Caco-2 (cell line): ENCODE results near the gene UTP11. TPM values are rescaled to one million over a fixed set of nuclear protein-coding genes. Genes with fewer than 3 reads are reported as not detected.

Experiments used
- BruUV-seq: library from RNA; stranded (reverse); fragments of 400-500 nt; replicated peaks from 2 replicates; lab custom pipeline; 2021; lab: Mats Ljungman, UMichigan
- CTCF ChIA-PET: fragments of 300-600 bp; sonication (Branson Sonifier 250); formaldehyde crosslinking; loops from one replicate; lab custom pipeline; 2022; ENCODE audit warnings: antibody characterized with exemption; lab: Charles Lee
- POLR2A ChIA-PET: fragments of 300-600 bp; sonication (Branson Sonifier 250); formaldehyde crosslinking; loops from one replicate; lab custom pipeline; 2022; ENCODE audit warnings: antibody characterized with exemption; lab: Charles Lee
- DNase-seq, 2 experiments: peaks; one replicate each; pipeline versions ENCODE4 v3.0.0 to v3.0.0-alpha.2; 2020 to 2022
- H3K27me3 ChIP-seq: replicated peaks from 2 replicates; pipeline ENCODE4 v1.6.0; 2011; ENCODE audit warnings: low read length; ENCODE audit not compliant: control insufficient read depth, insufficient read depth
- H3K36me3 ChIP-seq: 2 replicates; pipeline ENCODE4 v1.5.1; 2011; ENCODE audit warnings: low read length; ENCODE audit not compliant: control insufficient read depth, insufficient read depth
- H3K4me1 ChIP-seq: fragments of 250-450 bp; sonication (Bioruptor Pico); 2 replicates; pipeline ENCODE4 v1.5.1; 2020; ENCODE audit warnings: mild to moderate bottlenecking
- H3K4me3 ChIP-seq: 2 replicates; pipeline ENCODE4 v1.5.1; 2011; ENCODE audit warnings: low read depth, mild to moderate bottlenecking, control low read depth, low read length
- H3K9me3 ChIP-seq: fragments of 250-450 bp; sonication (Bioruptor Pico); 2 replicates; pipeline ENCODE4 v1.5.1; 2020; ENCODE audit warnings: mild to moderate bottlenecking, moderate library complexity
- H3K27ac Mint-ChIP-seq: one replicate; pipeline ENCODE4 v1.8.0; 2022; ENCODE audit warnings: mixed read lengths; ENCODE audit not compliant: unreplicated experiment
- H3K27me3 Mint-ChIP-seq: one replicate; pipeline ENCODE4 v1.8.0; 2022; ENCODE audit warnings: mixed read lengths; ENCODE audit not compliant: insufficient read depth, unreplicated experiment
- H3K36me3 Mint-ChIP-seq: one replicate; pipeline ENCODE4 v1.8.0; 2022; ENCODE audit warnings: mild to moderate bottlenecking, mixed read lengths; ENCODE audit not compliant: insufficient read depth, unreplicated experiment
- H3K4me1 Mint-ChIP-seq: one replicate; pipeline ENCODE4 v1.8.0; 2022; ENCODE audit warnings: low read depth, mixed read lengths; ENCODE audit not compliant: unreplicated experiment
- H3K4me3 Mint-ChIP-seq: one replicate; pipeline ENCODE4 v1.8.0; 2022; ENCODE audit warnings: mild to moderate bottlenecking, moderate library complexity, mixed read lengths; ENCODE audit not compliant: unreplicated experiment
- H3K9me3 Mint-ChIP-seq: one replicate; pipeline ENCODE4 v1.8.0; 2022; ENCODE audit warnings: mixed read lengths; ENCODE audit not compliant: unreplicated experiment
- CTCF ChIP-seq, 2 experiments: fragments of 200-600 bp in 1 of 2; IDR thresholded peaks; 1 replicate in 1 of 2; 2 replicates in 1 of 2; pipeline versions ENCODE4 v1.5.1 to v1.8.0; 2011 to 2022; ENCODE audit warnings: antibody characterized with exemption in 1 of 2, control low read depth in 1 of 2, inconsistent platforms in 1 of 2, low read depth in 1 of 2, low read length in 1 of 2, mild to moderate bottlenecking in 1 of 2, moderate library complexity in 1 of 2; ENCODE audit not compliant: insufficient read depth in 1 of 2, severe bottlenecking in 1 of 2, unreplicated experiment in 1 of 2
- intact Hi-C: fragments of 100-400 bp; cut with micrococcal nuclease; formaldehyde crosslinking; loops from one replicate; pipeline ENCODE4 v1.10.0; 2022; ENCODE audit not compliant: unreplicated experiment
- total RNA-seq: library from RNA; stranded (reverse); gene quantifications from 2 replicates; pipeline ENCODE4 v1.2.3, GENCODE V29; 2022

UTP11 gene
- total RNA-seq, 1 experiment from 2014 or later: 29.1 TPM

- Histone ChIP-seq H3K27me3 (no peaks in the 10 kb centered on the region), H3K4me3 (no peak overlapping the region), H3K36me3 (no peaks in the 10 kb centered on the region), H3K4me1 (no peaks in the 10 kb centered on the region), H3K9me3 (no peaks in the 10 kb centered on the region)
- Mint-ChIP-seq H3K27ac (no peak overlapping the region), H3K9me3 (no peaks in the 10 kb centered on the region), H3K36me3 (peaks cover 44% of the 10 kb centered on the region), H3K4me3 (no peak overlapping the region), H3K27me3 (no peaks in the 10 kb centered on the region), H3K4me1 (no peaks in the 10 kb centered on the region)
- ChIA-PET POLR2A (interaction anchor here (0.6 kb wide), 1 partner anchor 1640 kb away, joined by 6 read pairs; no protein-coding TSS in a partner anchor), CTCF (interaction anchor here (0.6 to 1.0 kb wide), 6 partner anchors 18 to 868 kb away, joined by 3 to 4 read pairs (median 3); no protein-coding TSS in a partner anchor)
- no TSS peak for BruUV-seq
- intact Hi-C loops: loop anchor here (1.0 kb wide), 1 partner anchor 29 kb away; the partner anchor contains the start of gene SF3A3
- peak; percentile 31 to 33 for TF ChIP-seq CTCF (IDR thresholded peaks at IDR 0.05; ENCODE audit: insufficient read depth in 1 of 2, low read depth in 1 of 2, low read length in 1 of 2, severe bottlenecking in 1 of 2, unreplicated experiment in 1 of 2)
- DNase-seq: no peak
Observed at GRCh38 chr1:38018864-38019343, 6.4 kb downstream of the UTP11 start.

- ChIA-PET CTCF (no interaction called here), POLR2A (no interaction called here)
- Histone ChIP-seq H3K9me3 (no peaks in the 10 kb centered on the region), H3K27me3 (no peaks in the 10 kb centered on the region), H3K4me1 (no peaks in the 10 kb centered on the region), H3K36me3 (no peaks in the 10 kb centered on the region), H3K4me3 (no peak overlapping the region)
- Mint-ChIP-seq H3K27me3 (no peaks in the 10 kb centered on the region), H3K36me3 (peaks cover 53% of the 10 kb centered on the region), H3K4me3 (no peak overlapping the region), H3K4me1 (no peaks in the 10 kb centered on the region), H3K9me3 (no peaks in the 10 kb centered on the region), H3K27ac (no peak overlapping the region)
- no TSS peak for BruUV-seq
- TF ChIP-seq CTCF (IDR thresholded peaks at IDR 0.05; ENCODE audit: insufficient read depth in 1 of 2, low read depth in 1 of 2, low read length in 1 of 2, severe bottlenecking in 1 of 2, unreplicated experiment in 1 of 2): no peak
- intact Hi-C loops: no loop called here
- DNase-seq: no peak
Observed at GRCh38 chr1:38020396-38020795, 7.9 kb downstream of the UTP11 start.

GRCh38 chr1:38021969-38022368, 9.4 kb downstream of the UTP11 start:
- H3K4me3 ChIP-seq: no peak overlapping the region
- no peak for DNase-seq
- H3K27ac Mint-ChIP-seq: no peak overlapping the region
- CTCF ChIA-PET: no interaction called here
- TF ChIP-seq CTCF (IDR thresholded peaks at IDR 0.05; ENCODE audit: insufficient read depth in 1 of 2, low read depth in 1 of 2, low read length in 1 of 2, severe bottlenecking in 1 of 2, unreplicated experiment in 1 of 2): no peak
- H3K4me1 Mint-ChIP-seq: no peaks in the 10 kb centered on the region
- peaks cover 63% of the 10 kb centered on the region for H3K36me3 Mint-ChIP-seq
- H3K27me3 Mint-ChIP-seq: no peaks in the 10 kb centered on the region
- POLR2A ChIA-PET: no interaction called here
- no peaks in the 10 kb centered on the region for H3K4me1 ChIP-seq
- H3K4me3 Mint-ChIP-seq: no peak overlapping the region
- H3K9me3 Mint-ChIP-seq: no peaks in the 10 kb centered on the region
- intact Hi-C loops: no loop called here
- H3K36me3 ChIP-seq: no peaks in the 10 kb centered on the region
- BruUV-seq: no TSS peak
- H3K27me3 ChIP-seq: no peaks in the 10 kb centered on the region
- H3K9me3 ChIP-seq: no peaks in the 10 kb centered on the region
